ENCODE measurements around the gene TSPEAR. TPM values are rescaled to one million over a fixed set of nuclear protein-coding genes. Genes with fewer than 3 reads are reported as not detected.
"Not testable (repeated sequence)": the region's sequence is repeated elsewhere in the genome, so short reads cannot be mapped to it uniquely, and the experiment has no call there.

TSPEAR gene
- total RNA-seq, 6 experiments from 2014 or later: not detected

DNA sequence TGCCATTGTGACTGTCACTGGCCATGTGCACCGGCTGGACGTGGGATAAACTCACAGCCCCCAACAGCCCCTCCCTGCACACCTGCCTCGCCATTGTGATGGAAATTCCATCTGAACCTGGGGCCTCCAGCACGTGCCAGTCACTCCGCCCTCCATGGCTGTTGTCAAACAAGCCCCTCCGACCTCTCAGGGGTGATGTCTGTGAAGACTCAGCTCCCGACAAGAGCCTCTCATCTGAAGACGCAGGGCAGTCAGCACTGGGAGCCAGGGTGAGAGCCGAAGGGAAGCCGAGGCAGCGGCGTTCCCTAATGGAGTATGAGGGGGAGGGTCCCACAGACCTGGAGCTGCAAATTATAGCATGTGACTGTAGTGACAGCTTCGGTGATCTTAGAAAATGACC lies 158.7 kb downstream of the TSPEAR start:
- TF ChIP-seq, protein P1, sequence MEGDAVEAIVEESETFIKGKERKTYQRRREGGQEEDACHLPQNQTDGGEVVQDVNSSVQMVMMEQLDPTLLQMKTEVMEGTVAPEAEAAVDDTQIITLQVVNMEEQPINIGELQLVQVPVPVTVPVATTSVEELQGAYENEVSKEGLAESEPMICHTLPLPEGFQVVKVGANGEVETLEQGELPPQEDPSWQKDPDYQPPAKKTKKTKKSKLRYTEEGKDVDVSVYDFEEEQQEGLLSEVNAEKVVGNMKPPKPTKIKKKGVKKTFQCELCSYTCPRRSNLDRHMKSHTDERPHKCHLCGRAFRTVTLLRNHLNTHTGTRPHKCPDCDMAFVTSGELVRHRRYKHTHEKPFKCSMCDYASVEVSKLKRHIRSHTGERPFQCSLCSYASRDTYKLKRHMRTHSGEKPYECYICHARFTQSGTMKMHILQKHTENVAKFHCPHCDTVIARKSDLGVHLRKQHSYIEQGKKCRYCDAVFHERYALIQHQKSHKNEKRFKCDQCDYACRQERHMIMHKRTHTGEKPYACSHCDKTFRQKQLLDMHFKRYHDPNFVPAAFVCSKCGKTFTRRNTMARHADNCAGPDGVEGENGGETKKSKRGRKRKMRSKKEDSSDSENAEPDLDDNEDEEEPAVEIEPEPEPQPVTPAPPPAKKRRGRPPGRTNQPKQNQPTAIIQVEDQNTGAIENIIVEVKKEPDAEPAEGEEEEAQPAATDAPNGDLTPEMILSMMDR (IDR thresholded peaks at IDR 0.05): no peak
- no peak overlapping the region for H3K4me3 Mint-ChIP-seq
- H3K36me3 Mint-ChIP-seq (ENCODE audit: low read depth): no peaks in the 10 kb centered on the region; the same call in 1 of the 2 replicates
- no peaks in the 10 kb centered on the region for H3K4me1 Mint-ChIP-seq (ENCODE audit: low read depth)
- H3K27ac Mint-ChIP-seq: no peak overlapping the region
- H3K9me3 Mint-ChIP-seq: peaks cover 12% of the 10 kb centered on the region; the same call in 1 of the 2 replicates
- peaks cover 19% of the 10 kb centered on the region for H3K27me3 Mint-ChIP-seq (ENCODE audit: insufficient read depth)
- DNase-seq: no peak

- Mint-ChIP-seq H3K27me3 (ENCODE audit: insufficient read depth) (peaks cover 20% of the 10 kb centered on the region), H3K36me3 (ENCODE audit: low read depth) (no peaks in the 10 kb centered on the region; the same call in 1 of the 2 replicates), H3K4me3 (no peak overlapping the region), H3K4me1 (ENCODE audit: low read depth) (no peaks in the 10 kb centered on the region), H3K9me3 (peaks cover 14% of the 10 kb centered on the region), H3K27ac (no peak overlapping the region)
- DNase-seq: no peak
- TF ChIP-seq, protein P1 (IDR thresholded peaks at IDR 0.05): no peak
Observed at GRCh38 chr21:44552136-44552535, 159.2 kb downstream of the TSPEAR start.

DNA sequence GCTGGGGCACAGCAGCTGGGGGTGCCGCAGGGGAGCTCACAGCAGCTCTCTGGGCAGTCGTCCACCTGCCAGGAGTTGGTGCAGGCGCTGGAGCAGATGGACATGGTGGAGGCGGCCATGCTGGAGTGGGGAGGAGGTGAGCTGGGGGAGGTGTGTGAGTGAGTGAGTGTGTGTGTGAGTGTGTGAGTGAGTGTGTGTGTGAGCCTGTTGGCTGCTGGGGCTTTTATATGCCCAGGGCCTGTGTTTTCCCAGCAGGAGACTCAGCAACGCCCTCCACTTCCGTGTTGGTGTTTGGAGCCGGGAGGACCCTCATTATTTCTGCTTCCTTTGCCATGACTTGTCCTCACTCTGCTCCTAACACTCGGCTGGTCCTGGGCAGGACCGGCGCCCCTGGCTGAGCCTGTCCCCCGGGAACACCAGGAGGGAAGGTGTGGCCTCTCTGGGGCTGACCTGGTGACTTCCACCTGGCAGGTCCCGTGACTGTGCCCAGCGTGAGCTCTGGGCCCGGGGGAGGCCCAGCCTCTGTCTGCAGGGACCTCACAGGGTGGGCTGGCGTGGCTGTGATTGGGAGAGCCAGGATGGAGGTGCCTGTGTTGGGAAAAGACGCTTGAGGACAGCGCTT lies 159.9 kb downstream of the TSPEAR start, which contains the start of gene KRTAP10-2:
TSS of gene KRTAP10-2 (minus strand) at position 166 of the 622 bp plus-strand sequence. CDS start at position 119, 47 bp downstream.
- Mint-ChIP-seq H3K9me3 (peaks cover 21% of the 10 kb centered on the region), H3K4me3 (no peak within 1 kb of the TSS), H3K4me1 (ENCODE audit: low read depth) (no peaks in the 10 kb centered on the region), H3K27ac (no peak within 1 kb of the TSS), H3K27me3 (ENCODE audit: insufficient read depth) (peaks cover 23% of the 10 kb centered on the region), H3K36me3 (ENCODE audit: low read depth) (no peaks in the 10 kb centered on the region; the same call in 1 of the 2 replicates)
- TF ChIP-seq, protein P1 (IDR thresholded peaks at IDR 0.05): no peak
- no peak for DNase-seq

DNA sequence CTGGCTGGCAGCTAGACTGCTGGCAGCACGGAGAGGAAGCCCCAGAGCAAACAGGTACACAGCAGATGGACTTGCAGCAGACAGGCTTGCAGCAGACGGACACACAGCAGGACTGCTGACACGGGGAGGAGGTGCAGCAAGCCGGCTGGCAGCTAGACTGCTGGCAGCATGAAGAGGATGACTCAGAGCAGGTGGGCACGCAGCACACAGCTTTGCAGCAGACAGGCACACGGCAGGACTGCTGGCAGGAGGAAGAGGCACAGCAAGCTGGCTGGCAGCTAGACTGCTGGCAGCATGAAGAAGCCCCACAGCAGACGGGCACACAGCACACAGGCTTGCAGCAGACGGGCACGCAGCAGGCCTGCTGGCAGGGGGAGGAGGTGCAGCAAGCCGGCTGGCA lies 160.6 kb downstream of the TSPEAR start:
- Mint-ChIP-seq H3K4me3 (no peak overlapping the region), H3K27ac (no peak overlapping the region), H3K36me3 (ENCODE audit: low read depth) (no peaks in the 10 kb centered on the region; the same call in 1 of the 2 replicates), H3K27me3 (ENCODE audit: insufficient read depth) (peaks cover 24% of the 10 kb centered on the region), H3K4me1 (ENCODE audit: low read depth) (no peaks in the 10 kb centered on the region), H3K9me3 (peaks cover 22% of the 10 kb centered on the region)
- DNase-seq: no peak
- TF ChIP-seq, protein P1 (IDR thresholded peaks at IDR 0.05): no peak

DNA sequence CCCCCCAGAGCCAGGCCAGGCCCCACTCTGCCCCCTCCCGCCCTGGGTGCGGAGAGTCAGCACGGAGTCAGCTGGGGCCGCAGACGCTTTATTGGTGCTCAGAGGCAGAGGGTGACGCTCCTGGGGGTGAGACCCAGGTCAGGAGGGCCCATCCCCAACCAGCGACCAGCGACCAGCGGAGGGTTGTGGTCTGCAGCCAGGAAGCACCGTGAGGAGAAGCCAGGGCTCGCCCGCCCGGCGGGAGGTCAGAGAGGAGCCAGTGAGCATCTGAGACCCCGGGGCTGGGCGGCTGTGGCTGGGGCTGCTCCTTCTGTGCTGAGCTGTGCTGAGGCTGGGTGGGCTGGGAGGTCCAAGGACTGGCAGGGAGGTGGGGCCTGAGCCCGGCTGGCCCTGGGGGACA lies 161.1 kb downstream of the TSPEAR start:
- not testable (repeated sequence) for H3K4me3 Mint-ChIP-seq; H3K27ac Mint-ChIP-seq; H3K36me3 Mint-ChIP-seq (ENCODE audit: low read depth); DNase-seq; H3K4me1 Mint-ChIP-seq (ENCODE audit: low read depth)
- Mint-ChIP-seq H3K27me3 (ENCODE audit: insufficient read depth) (peaks cover 24% of the 10 kb centered on the region), H3K9me3 (peaks cover 22% of the 10 kb centered on the region)

- no peaks in the 10 kb centered on the region for H3K4me1 Mint-ChIP-seq (ENCODE audit: low read depth)
- H3K27me3 Mint-ChIP-seq (ENCODE audit: insufficient read depth): peaks cover 24% of the 10 kb centered on the region
- H3K36me3 Mint-ChIP-seq (ENCODE audit: low read depth): no peaks in the 10 kb centered on the region; the same call in 1 of the 2 replicates
- peaks cover 22% of the 10 kb centered on the region for H3K9me3 Mint-ChIP-seq
- no peak for DNase-seq
- no peak overlapping the region for H3K27ac Mint-ChIP-seq
- H3K4me3 Mint-ChIP-seq: no peak overlapping the region
- TF ChIP-seq, protein P1 (IDR thresholded peaks at IDR 0.05): no peak
Observed at GRCh38 chr21:44549525-44550211, 161.7 kb downstream of the TSPEAR start.
